Activated CD4-positive, alpha-beta T cell treated with anti-CD3 and anti-CD28 coated beads, Interleukin-2, Interleukin-6, amounts not matched to agents 100 ng/mL and 50 ng/mL, durations not matched to agents 16 hours and 8 hours (primary cell): ENCODE measurements around the gene SLC25A28.
A peak's percentile ranks its signal among the peaks of the same experiment; 100 is the strongest.
"Not testable (repeated sequence)": the region's sequence is repeated elsewhere in the genome, so short reads cannot be mapped to it uniquely, and the experiment has no call there.

Source experiments
- DNase-seq: peaks from one replicate; pipeline ENCODE4 v3.0.0-alpha.2; 2020

Gene SLC25A28

GRCh38 chr10:99625124-99625523, 4.9 kb upstream of the SLC25A28 start:
- not testable (repeated sequence) for DNase-seq

DNA sequence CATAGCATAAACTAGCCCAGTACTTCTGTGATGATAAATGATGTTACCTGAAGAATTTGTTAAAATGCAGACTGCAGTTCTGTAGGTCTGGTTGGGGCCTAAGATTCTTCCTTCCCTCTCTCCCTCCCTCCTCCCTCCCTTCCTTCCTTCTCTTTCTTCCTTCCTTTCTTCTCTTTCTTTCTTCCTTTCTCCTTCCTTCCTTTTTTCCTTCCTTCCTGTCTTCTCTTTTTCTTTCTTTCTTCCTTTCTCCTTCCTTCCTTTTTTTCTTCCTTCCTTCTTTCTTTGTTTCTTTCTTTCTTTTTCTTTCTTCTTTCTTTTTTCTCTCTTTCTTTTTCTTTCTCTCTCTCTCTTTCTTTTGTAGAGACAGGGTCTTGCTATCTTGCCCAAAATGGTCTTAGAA, 3.7 kb upstream of the SLC25A28 start:
- DNase-seq = no peak

DNA sequence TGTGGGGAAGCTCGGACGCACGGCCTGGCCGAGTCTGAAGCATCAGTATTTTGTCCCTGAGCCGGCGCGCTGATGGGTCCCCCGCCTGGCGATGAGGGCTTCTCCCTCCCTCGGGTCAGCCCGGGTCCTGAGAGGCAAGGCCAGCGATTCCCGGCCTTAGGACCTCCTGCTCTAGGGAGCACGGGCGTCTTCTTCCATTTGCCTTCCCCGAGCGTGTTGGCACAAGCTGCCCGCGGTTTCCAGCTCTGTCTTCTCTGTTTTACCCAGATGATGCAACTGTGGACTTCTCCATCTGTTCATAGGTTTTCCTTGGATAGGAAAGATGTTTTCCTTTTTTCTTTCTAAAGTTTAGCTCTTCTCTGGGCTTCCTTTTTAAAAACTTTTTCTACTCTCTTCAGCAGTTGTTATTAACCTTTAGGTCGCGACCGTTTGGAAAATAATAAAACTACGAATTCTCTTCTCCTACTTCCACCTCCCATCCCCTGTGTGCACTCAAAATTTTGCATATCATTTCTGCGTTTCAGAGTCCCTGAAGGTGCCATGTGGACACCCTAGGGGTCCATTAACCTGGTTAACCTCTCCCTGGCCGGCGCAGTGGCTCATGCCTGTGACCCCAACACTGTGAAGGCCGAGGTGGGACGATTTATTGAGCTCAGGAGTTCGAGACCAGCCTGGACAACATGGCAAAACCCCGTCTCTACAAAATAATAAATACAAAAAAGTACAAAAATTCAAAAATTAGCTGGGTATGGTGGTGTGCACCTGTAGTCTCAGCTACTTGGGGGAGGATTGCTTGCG, 1.4 kb upstream of the SLC25A28 start:
- no peak for DNase-seq

- DNase-seq = peak; percentile 80
Observed at GRCh38 chr10:99620711-99621453, 643 bp upstream of the SLC25A28 start.

GRCh38 chr10:99619090-99619800, 994 bp downstream of the SLC25A28 start:
- peak; percentile 35 for DNase-seq

DNA sequence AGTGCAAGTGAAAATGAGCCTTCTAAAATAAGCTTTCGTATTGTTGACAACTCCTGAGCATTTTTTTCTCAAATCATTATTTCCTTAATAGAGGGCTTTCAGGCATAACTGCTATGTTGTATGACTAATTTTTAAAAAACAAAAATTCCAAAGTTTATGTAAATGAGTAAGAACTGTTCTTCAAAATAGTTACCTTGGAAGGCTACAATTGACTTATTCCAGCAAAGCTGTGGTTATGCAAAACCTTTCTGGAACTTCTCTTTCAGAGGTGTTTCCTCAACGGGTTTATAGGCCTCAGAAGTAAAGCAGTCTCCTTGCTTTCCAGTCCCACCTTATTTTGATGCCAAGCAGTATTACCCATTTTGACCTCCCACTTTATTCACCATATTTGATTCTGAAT, 2.5 kb downstream of the SLC25A28 start:
- no peak for DNase-seq

DNA sequence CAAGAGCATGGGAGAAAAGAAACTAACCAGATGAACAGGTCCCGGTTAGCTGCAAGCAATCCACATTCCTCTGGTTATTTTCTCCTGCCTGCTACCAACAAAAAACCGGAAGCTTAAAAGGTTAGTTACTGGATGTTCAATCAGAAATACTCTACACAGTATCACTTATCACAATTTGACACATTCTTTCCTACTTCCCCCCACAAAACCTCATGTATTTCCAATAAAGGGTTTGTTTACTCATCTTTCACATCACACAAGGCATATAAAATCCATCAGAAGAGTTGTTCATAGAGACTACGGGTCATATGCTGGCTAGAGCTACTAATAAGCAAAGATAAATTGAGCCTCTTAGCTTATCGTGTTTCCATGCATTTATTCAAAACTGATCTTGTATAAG, 4.8 kb downstream of the SLC25A28 start:
- DNase-seq = peak; percentile 41

- DNase-seq = peak; percentile 70
Observed at GRCh38 chr10:99612167-99612831, 7.9 kb downstream of the SLC25A28 start.

DNA sequence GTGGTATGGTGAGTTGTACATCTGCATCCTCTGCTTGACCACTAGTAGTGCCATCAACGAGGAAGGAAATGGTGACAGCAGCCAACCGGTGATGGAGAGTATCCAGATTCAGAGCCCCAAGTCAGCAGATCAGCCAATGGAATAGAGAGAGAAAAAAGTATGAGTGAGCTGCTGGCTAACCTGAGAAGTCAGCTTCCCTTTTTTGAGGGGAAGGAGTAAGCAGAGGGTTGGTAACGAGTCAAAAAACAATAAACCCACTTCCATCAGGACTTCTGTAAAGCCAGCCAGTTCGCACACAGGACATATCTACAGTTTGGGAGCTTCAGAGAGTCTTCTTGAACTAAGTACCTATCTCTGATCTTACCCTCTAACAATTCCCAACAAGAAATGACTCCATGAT, 8.9 kb downstream of the SLC25A28 start:
- DNase-seq = no peak

- no peak for DNase-seq
Observed at GRCh38 chr10:99610221-99610620, 10.0 kb downstream of the SLC25A28 start.

- no peak for DNase-seq
Observed at GRCh38 chr10:99609186-99609585, 11.1 kb downstream of the SLC25A28 start.

GRCh38 chr10:99605351-99605750, 14.9 kb downstream of the SLC25A28 start:
- DNase-seq = no peak

DNA sequence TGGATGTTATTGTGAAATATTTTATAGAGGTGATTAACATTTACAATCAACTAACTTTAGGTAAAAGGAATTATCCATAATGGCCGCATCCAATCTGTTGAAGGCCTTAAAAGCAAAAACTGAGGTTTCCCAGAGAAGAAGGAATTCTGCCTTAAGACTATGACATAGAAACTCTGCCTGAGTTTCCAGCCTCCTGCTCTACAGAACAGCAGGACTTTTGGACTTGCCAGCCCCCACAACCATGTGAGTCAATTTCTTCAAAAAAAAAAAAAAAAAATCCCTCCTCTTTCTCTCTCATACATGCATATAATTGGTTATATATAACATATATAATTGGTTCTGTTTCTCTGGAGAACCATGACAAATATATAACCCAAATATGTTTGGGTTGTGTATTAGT, 15.4 kb downstream of the SLC25A28 start:
- DNase-seq = no peak

DNA sequence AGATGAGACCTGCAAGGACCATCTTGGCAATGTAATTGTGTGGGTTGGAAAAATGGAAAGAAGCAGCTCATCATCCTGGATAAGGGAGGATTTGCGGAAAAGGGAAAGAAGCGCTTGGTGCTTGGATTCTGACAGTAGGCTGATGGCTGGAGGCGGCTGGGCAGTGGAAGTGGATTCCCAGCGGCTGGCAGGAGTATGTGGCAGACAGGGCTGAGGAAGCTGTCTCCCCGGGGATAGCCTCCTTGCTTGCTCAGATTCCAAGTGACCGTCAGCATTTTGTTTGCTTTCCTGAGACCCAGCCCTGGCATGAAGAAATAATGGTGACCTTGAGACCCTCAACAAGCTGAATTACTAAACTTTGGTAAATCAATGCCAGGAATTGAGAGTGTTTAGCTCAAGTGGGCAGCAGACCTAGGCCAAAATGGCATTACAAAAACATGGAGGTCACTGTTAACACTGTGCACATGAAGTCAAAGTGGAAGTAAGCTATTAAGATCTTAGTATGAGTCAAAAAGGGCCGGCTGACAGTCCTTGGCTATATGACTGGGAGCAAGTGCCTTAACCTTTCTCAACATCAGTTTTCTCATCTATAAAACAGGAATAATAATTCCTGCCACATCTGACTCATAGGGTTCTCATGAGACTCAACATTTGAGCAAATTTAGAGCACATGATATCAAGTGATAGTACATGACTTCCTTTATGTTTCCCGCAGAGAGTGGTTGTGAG, 21.3 kb downstream of the SLC25A28 start:
- DNase-seq = no peak

DNA sequence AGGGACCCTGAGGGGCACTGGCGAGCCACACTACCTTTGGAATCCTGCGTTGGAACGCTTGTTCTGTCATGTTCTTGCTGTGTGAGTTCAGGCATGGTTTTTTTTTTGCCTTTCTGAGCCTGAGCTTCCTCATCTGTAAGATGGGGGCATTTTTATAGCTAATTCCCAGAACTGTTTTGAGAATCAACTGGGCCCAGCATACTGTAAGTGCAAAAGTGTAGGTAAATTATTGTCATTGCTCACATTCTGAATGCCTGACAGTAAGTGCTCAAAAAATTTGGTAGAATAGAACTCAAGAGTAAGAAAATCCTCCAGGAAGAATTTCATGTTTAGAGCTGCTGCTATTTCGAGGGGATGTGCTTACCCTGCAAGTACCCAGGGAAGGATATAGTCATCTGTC, 22.2 kb downstream of the SLC25A28 start:
- DNase-seq = no peak

DNA sequence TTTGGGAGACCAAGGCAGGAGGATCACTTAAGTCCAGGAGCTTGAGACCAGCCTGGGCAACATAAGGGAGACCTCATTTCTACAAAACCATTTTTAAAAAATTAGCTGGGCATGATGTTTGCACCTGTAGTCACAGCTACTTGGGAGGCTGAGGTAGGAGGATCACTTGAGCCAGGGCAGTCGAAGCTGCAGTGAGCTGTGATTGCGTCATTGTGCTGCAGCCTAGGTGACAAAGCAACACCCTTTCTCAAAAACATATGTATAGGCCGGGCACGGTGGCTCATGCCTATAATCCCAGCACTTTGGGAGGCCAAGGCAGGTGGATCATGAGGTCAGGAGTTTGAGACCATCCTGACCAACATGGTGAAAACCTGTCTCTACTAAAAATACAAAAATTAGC, 23.5 kb downstream of the SLC25A28 start:
- DNase-seq = not testable (repeated sequence)

DNA sequence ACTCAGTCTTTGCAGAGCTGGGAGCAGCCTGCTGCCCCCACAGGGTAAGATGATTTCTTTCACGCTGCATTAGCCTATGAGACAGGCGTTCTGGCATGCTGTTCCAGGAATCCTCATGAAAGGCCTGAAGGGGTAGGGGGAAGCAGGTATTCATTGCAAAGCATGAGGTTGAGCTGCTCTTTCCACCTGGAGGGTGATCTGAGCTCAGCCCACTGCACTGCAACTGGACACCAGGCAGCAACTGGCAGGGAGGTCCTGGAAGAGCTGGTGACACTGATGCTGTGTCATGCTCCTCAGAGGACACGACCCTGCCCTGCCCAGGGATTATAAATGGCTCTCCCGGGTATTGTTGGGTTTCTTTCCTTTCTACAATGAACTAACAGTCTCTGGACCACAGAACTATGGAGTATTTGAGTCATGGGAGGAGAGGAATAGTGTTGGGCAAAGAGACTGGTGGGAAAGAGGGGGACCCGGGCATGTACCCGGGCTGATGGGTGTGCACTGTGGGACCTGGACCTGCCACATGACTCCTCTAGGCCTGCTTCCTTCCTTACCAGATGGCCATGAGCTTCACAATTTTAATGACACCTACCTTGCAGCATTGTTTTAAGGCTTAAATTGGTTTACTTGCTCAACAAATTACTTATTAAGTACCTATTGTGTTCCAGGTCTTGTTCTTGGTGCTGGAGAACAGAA, 24.3 kb downstream of the SLC25A28 start:
- no peak for DNase-seq

DNA sequence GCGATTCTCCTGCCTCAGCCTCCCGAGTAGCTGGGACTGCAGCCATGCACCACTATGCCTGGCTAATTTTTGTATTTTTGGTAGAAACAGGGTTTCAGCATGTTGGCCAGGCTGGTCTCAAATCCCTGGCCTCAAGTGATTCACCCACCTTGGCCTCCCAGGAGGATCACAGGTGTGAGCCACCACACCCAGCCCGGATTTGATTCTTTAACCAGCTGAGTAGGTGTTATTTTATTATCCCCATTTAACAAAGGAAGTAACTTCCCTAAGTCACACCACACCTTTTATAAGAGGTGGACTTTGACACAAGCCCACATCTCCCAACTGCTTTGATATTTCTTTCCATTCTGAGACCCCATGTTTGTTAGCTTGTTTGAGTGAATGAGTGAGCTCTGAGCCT, 25.0 kb downstream of the SLC25A28 start:
- DNase-seq = no peak

DNA sequence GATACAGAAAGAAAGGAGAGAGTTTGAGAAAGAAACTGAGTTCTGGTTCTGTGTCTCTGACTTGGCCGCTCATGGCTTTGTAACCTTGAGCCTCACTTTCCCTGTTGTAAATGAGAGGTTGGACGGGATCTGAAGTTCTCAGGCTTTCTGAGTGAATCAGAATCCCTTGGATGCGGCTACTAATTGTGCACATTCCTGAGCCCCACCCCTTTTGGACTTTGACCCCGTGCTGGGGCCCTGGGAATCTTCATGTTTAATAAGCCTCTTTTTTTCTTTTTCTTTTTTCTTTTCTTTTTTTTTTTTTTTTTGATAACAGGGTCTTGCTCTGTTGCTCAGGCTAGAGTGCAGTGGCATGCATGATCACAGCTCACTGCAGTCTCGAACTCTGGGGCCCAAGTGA, 26.9 kb downstream of the SLC25A28 start:
- DNase-seq = no peak

DNA sequence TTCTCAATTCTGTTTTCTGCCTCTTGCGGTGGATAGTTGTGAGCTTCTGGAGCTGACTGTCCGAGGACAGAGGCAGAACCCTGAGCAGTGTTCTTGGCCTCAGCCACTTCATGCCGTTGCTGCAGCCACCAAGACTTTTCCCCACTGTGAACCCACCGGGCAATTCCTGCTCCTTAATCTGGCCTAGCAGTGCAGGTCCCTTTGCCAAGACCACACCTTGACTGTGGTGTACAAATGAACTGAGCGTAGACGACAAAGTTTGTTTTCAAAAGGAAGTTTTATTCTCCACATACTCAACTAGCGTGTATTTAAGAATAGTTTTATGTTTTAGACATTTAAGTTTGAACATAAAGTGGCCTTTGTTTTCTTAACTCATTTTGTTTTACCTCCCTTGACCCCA, 29.4 kb downstream of the SLC25A28 start:
- DNase-seq = no peak

- no peak for DNase-seq
Observed at GRCh38 chr10:99583687-99584086, 36.6 kb downstream of the SLC25A28 start.

DNA sequence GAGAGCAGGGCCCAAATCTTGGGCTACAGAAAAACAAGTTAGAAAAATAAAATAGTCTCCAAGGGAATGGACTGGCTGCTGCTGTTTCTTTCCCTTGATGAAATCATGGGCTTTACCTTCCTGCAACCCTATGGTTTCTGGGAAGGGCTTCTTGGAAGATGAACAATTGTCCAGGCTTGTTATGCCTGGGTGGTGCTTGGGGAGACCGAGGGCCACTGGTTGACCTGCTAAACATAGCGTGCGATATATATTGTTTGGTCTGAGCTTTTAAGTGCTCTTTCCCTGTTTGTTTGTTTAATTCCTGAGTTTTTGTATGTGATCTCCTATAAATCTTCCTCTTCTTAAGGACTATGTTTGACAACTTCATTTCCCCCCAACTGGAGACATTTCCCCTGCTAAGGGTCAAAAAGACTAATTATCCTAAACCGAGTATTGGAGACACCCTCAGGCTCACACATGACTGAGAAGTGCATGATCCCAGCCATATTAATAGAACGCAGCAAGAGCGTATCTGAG, 37.9 kb downstream of the SLC25A28 start:
- no peak for DNase-seq
